A673 (cell line): ENCODE measurements around the gene UBE2D1. TPM values are rescaled to one million over a fixed set of nuclear protein-coding genes. Genes with fewer than 3 reads are reported as not detected.

Experiments
- BruUV-seq: library from RNA; stranded (reverse); fragments of 400-500 nt; replicated peaks from 2 replicates; lab custom pipeline; 2021; lab: Mats Ljungman, UMichigan
- CTCF ChIA-PET: fragments of 300-600 bp; sonication (Branson Sonifier 250); formaldehyde crosslinking; loops from one replicate; lab custom pipeline; 2022; ENCODE audit warnings: antibody characterized with exemption; lab: Charles Lee
- POLR2A ChIA-PET: fragments of 300-600 bp; sonication (Branson Sonifier 250); formaldehyde crosslinking; loops from one replicate; lab custom pipeline; 2022; ENCODE audit warnings: antibody characterized with exemption; ENCODE audit not compliant: low non-redundant PET; lab: Charles Lee
- DNase-seq: peaks from one replicate; pipeline ENCODE4 v3.0.0-alpha.2; 2015; ENCODE audit warnings: low spot score
- H3K27ac ChIP-seq: fragments of 200-600 bp; sonication (generic); 2 replicates; pipeline ENCODE4 v1.5.1; 2016; ENCODE audit warnings: mixed run types, low read depth, mild to moderate bottlenecking, mixed read lengths, antibody characterized with exemption, low read length; ENCODE audit not compliant: poor library complexity, severe bottlenecking
- H3K27me3 ChIP-seq: fragments of 200-600 bp; sonication (generic); replicated peaks from 2 replicates; pipeline ENCODE4 v1.6.1; 2017; ENCODE audit warnings: mixed run types, low read depth, mild to moderate bottlenecking, mixed read lengths, antibody characterized with exemption, low read length; ENCODE audit not compliant: insufficient read depth, poor library complexity
- H3K36me3 ChIP-seq: fragments of 200-600 bp; sonication (generic); 2 replicates; pipeline ENCODE4 v1.6.1; 2016; ENCODE audit warnings: mixed run types, mild to moderate bottlenecking, mixed read lengths, antibody characterized with exemption, low read length; ENCODE audit not compliant: insufficient read depth, poor library complexity, severe bottlenecking
- H3K4me1 ChIP-seq: fragments of 200-600 bp; sonication (generic); 2 replicates; pipeline ENCODE4 v1.6.1; 2017; ENCODE audit warnings: mixed run types, mild to moderate bottlenecking, mixed read lengths, antibody characterized with exemption, low read length; ENCODE audit not compliant: insufficient read depth, poor library complexity, severe bottlenecking
- H3K4me3 ChIP-seq: fragments of 200-600 bp; sonication (generic); 2 replicates; pipeline ENCODE4 v1.5.1; 2016; ENCODE audit warnings: low read depth, mixed run types, mild to moderate bottlenecking, mixed read lengths, low read length; ENCODE audit not compliant: poor library complexity, severe bottlenecking
- H3K9me3 ChIP-seq: fragments of 200-600 bp; sonication (generic); 2 replicates; pipeline ENCODE4 v1.6.1; 2016; ENCODE audit warnings: mixed run types, low read depth, mild to moderate bottlenecking, mixed read lengths, antibody characterized with exemption, low read length; ENCODE audit not compliant: poor library complexity, severe bottlenecking
- EZH2 ChIP-seq: fragments of 200-600 bp; sonication (generic); IDR thresholded peaks from 2 replicates; pipeline ENCODE4 v1.6.1; 2017; ENCODE audit warnings: borderline replicate concordance, low read depth, mild to moderate bottlenecking, mixed read lengths, antibody characterized with exemption, low read length; ENCODE audit not compliant: poor library complexity, severe bottlenecking
- intact Hi-C: fragments of 100-400 bp; cut with micrococcal nuclease; formaldehyde crosslinking; loops from one replicate; pipeline ENCODE4 v1.10.0; 2022; ENCODE audit not compliant: unreplicated experiment
- total RNA-seq: library from RNA; stranded (reverse); gene quantifications from 2 replicates; pipeline ENCODE4 v1.2.3, GENCODE V29; 2021
- TF ChIP-seq, protein P1 (sequence below): fragments of 300-800, 200-600 bp; sonication (generic); conservative IDR thresholded peaks from 2 replicates; pipeline ENCODE4 v1.5.1; 2017; ENCODE audit warnings: low read depth, mild to moderate bottlenecking, antibody characterized with exemption, low read length, moderate library complexity, mixed read lengths

Gene UBE2D1
- total RNA-seq, 1 experiment from 2014 or later = 16.9 TPM

DNA sequence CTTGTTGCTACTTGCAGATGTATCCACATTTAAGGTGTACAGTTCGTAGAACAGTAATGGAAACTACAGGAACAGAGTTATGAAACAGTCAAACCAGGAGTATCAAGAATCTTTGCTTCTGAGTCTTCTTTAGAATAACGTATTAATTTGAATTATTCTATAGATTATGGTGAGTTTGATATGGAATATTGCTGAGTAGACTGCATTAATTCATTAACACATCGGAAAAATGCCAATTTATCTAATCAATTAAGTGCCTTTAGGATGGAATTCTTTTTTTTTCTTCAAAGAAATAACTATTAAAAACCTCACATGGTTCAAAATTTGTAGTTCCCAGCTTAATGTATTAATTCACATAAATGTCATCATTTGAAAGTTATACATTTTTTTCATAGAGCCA is 54.2 kb downstream of the UBE2D1 start:
- Histone ChIP-seq H3K4me1 (peaks cover 7% of the 10 kb centered on the region), H3K4me3 (no peak overlapping the region), H3K9me3 (no peaks in the 10 kb centered on the region), H3K27ac (no peak overlapping the region), H3K27me3 (no peaks in the 10 kb centered on the region), H3K36me3 (peaks cover 71% of the 10 kb centered on the region)
- TF ChIP-seq EZH2 = no peak
- TF ChIP-seq, protein P1, sequence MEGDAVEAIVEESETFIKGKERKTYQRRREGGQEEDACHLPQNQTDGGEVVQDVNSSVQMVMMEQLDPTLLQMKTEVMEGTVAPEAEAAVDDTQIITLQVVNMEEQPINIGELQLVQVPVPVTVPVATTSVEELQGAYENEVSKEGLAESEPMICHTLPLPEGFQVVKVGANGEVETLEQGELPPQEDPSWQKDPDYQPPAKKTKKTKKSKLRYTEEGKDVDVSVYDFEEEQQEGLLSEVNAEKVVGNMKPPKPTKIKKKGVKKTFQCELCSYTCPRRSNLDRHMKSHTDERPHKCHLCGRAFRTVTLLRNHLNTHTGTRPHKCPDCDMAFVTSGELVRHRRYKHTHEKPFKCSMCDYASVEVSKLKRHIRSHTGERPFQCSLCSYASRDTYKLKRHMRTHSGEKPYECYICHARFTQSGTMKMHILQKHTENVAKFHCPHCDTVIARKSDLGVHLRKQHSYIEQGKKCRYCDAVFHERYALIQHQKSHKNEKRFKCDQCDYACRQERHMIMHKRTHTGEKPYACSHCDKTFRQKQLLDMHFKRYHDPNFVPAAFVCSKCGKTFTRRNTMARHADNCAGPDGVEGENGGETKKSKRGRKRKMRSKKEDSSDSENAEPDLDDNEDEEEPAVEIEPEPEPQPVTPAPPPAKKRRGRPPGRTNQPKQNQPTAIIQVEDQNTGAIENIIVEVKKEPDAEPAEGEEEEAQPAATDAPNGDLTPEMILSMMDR = no peak
- intact Hi-C loops = no loop called here
- ChIA-PET CTCF (interaction anchor here (0.6 kb wide), 1 partner anchor 88 kb away, joined by 7 read pairs; no protein-coding TSS in a partner anchor), POLR2A (no interaction called here)
- no peak for DNase-seq
- no TSS peak for BruUV-seq

DNA sequence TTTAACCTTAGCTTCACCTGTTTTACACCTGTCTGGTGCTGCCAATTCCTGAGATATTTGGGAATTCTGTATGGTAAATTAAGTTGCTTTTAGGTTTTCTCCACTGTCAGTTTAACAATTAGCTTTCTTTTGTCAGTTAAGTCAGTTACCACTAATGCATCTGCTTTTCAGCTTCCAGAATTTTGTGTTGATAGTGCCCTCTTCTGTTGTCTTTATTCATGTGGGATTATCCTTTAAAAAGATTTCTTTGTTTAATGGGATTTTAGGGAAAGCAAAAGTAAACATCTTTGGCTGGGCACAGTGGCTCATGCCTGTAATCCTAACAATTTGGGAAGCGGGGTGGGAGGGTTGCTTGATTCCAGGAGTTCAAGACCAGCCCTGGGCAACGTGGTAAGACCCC is 58.5 kb downstream of the UBE2D1 start:
- ChIA-PET POLR2A (no interaction called here), CTCF (interaction anchor here (1.1 kb wide), 1 partner anchor 93 kb away, joined by 6 read pairs; no protein-coding TSS in a partner anchor)
- TF ChIP-seq EZH2 = no peak
- TF ChIP-seq, protein P1 = peak; percentile 29; the same call in 1 of the 2 replicates
- no peak overlapping the region for H3K4me3 ChIP-seq
- H3K36me3 ChIP-seq = peaks cover 85% of the 10 kb centered on the region
- intact Hi-C loops = no loop called here
- H3K27ac ChIP-seq = no peak overlapping the region
- no peaks in the 10 kb centered on the region for H3K4me1 ChIP-seq
- DNase-seq = no peak
- no peaks in the 10 kb centered on the region for H3K9me3 ChIP-seq
- no peaks in the 10 kb centered on the region for H3K27me3 ChIP-seq
- no TSS peak for BruUV-seq

DNA sequence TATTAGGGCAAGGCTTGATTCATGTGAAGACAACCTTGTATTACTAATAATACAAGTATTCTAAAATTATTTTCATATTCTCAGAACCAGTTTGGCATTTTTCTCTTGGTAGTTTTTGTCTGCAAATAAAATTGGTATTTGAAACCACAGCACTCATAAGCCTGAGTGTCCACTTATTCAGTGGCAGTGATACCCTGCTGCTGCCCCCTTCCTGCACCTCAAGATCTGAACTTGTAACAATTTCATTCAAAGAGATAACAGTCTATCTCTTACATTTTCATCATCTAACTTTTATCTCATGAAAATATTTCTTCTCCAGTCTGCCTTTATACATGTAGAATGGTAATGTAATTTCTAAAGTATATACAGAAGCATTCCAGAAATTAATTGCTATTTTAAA is 59.7 kb downstream of the UBE2D1 start:
- intact Hi-C loops = no loop called here
- Histone ChIP-seq H3K4me3 (no peak overlapping the region), H3K27ac (no peak overlapping the region), H3K9me3 (no peaks in the 10 kb centered on the region), H3K36me3 (peaks cover 74% of the 10 kb centered on the region), H3K27me3 (no peaks in the 10 kb centered on the region), H3K4me1 (no peaks in the 10 kb centered on the region)
- CTCF ChIA-PET = no interaction called here
- BruUV-seq = no TSS peak
- POLR2A ChIA-PET = no interaction called here
- TF ChIP-seq, protein P1 = no peak
- no peak for TF ChIP-seq EZH2
- DNase-seq = no peak
